GM19351 (cell line): Measurements from ENCODE around the gene CDKN3.
"Not testable (repeated sequence)": the region's sequence is repeated elsewhere in the genome, so short reads cannot be mapped to it uniquely, and the experiment has no call there.

ENCODE experiments used
- ATAC-seq: cut with Tn5 transposase; IDR thresholded peaks from one replicate; pipeline ENCODE4 v1.9.1; 2021; ENCODE audit warnings: mild to moderate bottlenecking, moderate library complexity; ENCODE audit not compliant: unreplicated experiment

Gene CDKN3

GRCh38 chr14:54420478-54421142 is 23.8 kb downstream of the CDKN3 start:
- ATAC-seq: no peak

- ATAC-seq: no peak
Observed at GRCh38 chr14:54423991-54424390, 27.2 kb downstream of the CDKN3 start.

- ATAC-seq: no peak
Observed at GRCh38 chr14:54424479-54424901, 27.7 kb downstream of the CDKN3 start.

GRCh38 chr14:54425068-54425467 is 28.3 kb downstream of the CDKN3 start:
- no peak for ATAC-seq

GRCh38 chr14:54425537-54426274 is 28.9 kb downstream of the CDKN3 start:
- no peak for ATAC-seq

- ATAC-seq: no peak
Observed at GRCh38 chr14:54427871-54428270, 31.1 kb downstream of the CDKN3 start.

DNA sequence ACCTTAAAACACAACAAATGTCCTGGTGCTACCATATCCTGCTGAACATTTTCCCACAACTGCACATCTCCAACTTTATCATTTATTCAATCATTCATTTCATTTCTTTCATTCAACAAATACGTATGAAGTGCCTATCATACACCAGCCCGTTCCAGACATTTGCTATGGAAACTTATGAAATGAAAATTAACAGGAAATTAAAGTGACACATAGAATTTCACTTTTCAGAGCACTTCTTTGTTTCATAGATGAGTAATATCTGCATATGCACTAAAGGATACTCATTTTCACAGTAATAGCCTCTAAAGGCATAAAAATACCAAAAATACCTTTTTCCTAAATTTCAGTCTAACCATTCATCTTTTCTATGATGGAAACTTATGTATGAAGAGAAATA is 31.7 kb downstream of the CDKN3 start:
- no peak for ATAC-seq

DNA sequence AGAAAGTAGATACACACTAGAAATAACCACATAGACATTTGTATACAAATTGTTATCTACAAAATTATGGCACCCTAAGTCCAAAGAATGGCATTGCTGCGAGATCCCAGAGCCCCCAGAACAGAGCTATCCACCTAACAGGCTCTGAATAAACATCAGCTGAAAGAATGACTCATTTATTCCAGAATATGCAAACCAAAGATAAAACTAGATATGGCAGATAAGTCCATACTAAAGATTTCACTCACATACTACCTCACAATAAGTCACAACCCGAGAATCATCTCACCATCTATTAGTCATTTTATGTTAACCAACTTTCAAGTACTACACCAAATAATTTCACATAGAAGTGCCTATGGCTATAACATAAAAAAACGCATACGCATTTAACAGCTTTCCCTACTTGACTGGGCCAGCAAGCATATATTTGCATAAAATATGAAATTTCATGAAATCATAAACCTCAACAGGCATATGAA is 38.7 kb downstream of the CDKN3 start:
- ATAC-seq: peak; percentile 67

GRCh38 chr14:54437954-54438353 is 41.1 kb downstream of the CDKN3 start:
- ATAC-seq: not testable (repeated sequence)

- no peak for ATAC-seq
Observed at GRCh38 chr14:54438703-54439102, 41.9 kb downstream of the CDKN3 start.

DNA sequence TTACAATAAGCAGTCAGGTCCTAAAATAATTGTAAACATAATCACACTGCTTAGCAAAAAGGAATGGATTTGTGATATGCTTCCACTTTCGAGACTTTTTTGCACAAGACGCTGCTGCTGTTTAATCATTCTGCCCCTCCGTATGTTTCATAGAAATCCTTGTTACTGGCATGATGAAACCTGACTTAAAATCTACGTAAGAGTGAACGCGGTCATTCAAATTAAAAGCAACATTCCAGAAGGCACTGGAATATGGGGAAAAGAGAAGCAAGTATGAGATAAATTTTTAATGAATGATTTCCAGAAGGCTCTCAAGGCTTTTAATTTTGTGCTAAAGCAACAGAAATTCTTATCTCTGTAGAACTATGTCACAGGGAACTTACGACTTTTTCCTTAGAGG is 43.2 kb downstream of the CDKN3 start:
- ATAC-seq: no peak

- ATAC-seq: no peak
Observed at GRCh38 chr14:54440476-54440872, 43.7 kb downstream of the CDKN3 start.

DNA sequence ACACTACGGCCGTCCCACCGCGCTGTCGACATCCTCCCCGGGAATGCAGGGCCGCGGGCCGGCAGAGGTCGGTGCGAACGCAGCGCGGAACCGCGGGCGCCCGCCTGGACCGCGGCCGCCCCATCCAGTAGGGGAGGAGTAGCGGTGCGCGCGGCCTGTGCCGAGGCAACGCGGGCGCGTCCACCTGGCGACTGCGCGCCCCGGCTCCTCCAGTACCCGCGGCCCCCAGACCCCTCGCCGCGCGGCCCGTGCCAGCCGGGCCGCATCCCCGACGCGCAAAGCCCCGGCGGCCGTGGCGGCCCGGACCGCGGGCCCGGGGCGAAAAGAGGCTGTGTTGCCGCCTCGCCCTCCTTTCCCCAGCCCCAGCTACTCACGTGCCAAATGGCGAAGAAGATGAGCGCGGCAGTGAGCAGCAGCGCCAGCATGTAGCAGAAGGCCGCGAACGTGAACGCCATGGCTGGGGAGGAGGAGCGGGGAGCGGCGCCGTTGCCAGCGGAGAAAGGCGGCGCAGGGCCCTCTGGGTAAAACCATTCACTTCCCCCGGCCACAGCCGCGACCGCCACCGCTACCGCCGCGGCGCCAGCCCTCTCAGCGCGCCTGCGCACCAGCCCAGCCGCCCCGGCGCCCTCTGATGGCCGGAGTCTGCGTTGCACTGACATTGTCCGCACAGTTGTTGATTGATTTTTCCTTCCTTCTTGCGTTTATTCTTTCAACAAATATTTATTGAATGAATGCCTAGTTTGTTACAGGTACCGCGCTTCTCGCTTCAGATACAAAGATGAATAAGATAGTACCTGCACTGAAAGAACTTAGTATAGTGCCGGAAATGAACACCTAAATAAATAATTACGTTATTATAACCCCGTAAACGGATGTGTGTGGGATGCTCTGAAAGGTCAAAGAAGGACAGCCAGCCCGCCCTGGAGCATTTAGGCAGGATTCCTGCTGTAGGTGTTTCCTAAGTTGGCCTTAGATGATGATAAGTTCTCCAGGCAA is 44.4 kb downstream of the CDKN3 start, which contains the start of gene CNIH1:
Gene CNIH1, minus strand, starts transcription at position 502 of the 996 bp plus-strand sequence. Its CDS starts 47 bp downstream, at position 455.
- ATAC-seq: peak; percentile 94

DNA sequence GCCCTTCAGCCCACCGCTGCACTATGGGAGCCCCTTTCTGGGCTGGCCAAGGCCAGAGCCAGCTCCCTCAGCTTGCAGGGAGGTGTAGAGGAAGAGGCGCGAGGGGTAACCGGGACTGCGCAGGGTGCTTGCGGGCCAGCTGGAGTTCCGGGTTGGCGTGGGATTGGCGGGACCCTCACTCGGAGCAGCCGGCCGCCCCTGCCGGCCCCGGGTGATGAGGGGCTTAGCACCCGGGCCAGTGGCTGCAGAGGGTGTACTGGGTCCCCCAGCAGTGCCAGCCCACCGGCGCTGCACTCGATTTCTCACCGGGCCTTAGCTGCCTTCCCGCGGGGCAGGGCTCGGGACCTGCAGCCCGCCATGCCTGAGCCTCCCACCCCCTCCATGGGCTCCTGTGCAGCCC is 46.2 kb downstream of the CDKN3 start:
- ATAC-seq: not testable (repeated sequence)

GRCh38 chr14:54443981-54444380 is 47.2 kb downstream of the CDKN3 start:
- ATAC-seq: no peak

DNA sequence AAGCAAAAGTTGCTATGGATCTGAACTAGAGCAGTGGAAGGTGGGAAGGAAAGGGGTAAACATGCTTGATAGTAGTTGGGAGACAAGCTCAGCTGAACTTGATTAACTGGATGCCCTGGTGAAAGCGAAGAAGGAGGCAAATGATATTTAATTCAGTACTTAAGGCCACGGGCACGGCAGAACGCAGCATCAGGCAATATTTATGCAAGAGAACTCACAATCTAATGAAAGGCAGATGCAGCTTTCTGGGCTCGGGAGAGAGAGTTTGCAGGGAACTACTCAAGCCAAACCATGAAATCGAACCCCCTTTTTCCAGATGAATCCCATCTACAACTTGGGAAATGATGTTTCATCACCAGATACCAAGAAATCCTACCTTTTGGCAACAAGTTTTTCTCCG is 47.9 kb downstream of the CDKN3 start:
- no peak for ATAC-seq

DNA sequence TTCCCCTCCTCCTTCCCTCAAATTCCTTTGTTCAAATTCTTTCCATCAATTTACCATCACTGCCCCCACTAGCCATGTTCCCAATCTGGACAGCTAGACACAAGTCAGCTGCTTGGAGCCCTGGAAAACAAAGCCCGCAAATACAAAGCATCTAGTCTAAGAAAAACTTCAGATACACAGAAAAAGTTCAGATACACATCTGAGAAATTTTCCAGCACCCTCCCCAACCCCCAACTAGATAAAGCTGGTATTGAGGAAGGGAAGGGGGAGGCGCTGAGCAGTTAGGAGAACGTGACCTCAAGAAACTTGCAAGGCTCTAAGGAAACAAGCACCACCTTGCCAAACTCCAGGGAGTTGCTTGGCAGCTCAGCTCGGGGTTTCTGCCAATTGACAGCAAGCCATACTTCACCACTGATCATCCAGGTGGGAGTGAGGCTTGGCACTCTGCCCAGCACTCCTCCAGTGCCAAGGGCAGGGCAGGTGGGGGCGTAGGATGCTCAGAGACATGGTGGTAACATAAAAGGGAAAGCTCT is 49.4 kb downstream of the CDKN3 start:
- no peak for ATAC-seq

GRCh38 chr14:54447231-54447692 is 50.5 kb downstream of the CDKN3 start:
- no peak for ATAC-seq

DNA sequence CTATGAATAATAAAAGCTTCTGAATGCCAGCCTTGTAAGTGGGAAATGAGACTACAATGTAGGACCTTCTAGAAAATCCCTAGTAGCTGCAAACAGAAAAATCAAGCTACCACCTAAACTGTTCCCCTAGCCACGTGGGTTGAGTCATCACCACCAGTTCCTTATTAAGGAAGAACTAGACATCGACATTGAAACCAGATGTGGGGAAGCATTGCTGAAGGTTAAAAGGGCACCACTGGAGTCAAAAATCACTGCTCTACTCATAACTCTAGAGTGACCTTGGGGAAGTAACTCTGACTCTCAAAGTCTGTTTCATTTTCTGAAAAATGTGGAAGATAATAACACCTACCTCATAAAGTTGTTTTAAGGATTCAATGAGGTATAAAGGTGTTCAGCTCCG is 53.7 kb downstream of the CDKN3 start:
- ATAC-seq: peak; percentile 90

GRCh38 chr14:54451121-54451601 is 54.4 kb downstream of the CDKN3 start:
- ATAC-seq: no peak
